ENCODE measurements around the gene IFNL4. TPM values are rescaled to one million over a fixed set of nuclear protein-coding genes. Genes with fewer than 3 reads are reported as not detected.

Gene IFNL4
- total RNA-seq, 1 donor from 2014 or later: not detected

DNA sequence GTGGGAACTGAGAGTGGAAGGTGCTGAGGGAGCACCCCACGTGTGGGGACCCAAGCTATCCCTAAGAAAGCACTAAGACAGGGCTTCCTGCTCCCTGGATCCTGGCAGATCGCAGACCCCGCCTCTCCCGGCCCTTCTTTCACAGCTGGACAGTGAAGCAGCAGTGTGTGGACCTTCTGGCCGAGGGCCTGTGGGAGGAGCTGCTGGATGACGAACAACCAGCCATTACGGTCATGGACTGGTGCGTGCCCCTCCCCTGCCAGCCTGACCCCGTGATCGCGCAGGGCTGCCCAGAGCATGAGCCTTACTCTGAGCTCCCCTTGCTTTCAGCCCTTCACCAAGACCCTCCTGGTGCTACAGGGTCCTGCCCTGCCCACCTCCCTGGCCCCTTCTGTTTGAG is 49.6 kb downstream of the IFNL4 start:
- H3K27ac ChIP-seq (ENCODE audit: low read depth, low read length): no peak overlapping the region
- Mint-ChIP-seq H3K9me3 (ENCODE audit: unreplicated experiment) (no peaks in the 10 kb centered on the region), H3K4me1 (ENCODE audit: low read depth, unreplicated experiment) (peaks cover 2% of the 10 kb centered on the region), H3K4me3 (ENCODE audit: unreplicated experiment) (no peak overlapping the region), H3K27me3 (ENCODE audit: low read depth, unreplicated experiment) (peaks cover 66% of the 10 kb centered on the region), H3K36me3 (ENCODE audit: low read depth, unreplicated experiment) (peaks cover 3% of the 10 kb centered on the region), H3K27ac (ENCODE audit: unreplicated experiment) (no peak overlapping the region)
- no peak overlapping the region for H2AFZ ChIP-seq (ENCODE audit: low read depth, low read length)
- no peak overlapping the region for H3K9ac ChIP-seq (ENCODE audit: low read length)
- TF ChIP-seq, protein P1, sequence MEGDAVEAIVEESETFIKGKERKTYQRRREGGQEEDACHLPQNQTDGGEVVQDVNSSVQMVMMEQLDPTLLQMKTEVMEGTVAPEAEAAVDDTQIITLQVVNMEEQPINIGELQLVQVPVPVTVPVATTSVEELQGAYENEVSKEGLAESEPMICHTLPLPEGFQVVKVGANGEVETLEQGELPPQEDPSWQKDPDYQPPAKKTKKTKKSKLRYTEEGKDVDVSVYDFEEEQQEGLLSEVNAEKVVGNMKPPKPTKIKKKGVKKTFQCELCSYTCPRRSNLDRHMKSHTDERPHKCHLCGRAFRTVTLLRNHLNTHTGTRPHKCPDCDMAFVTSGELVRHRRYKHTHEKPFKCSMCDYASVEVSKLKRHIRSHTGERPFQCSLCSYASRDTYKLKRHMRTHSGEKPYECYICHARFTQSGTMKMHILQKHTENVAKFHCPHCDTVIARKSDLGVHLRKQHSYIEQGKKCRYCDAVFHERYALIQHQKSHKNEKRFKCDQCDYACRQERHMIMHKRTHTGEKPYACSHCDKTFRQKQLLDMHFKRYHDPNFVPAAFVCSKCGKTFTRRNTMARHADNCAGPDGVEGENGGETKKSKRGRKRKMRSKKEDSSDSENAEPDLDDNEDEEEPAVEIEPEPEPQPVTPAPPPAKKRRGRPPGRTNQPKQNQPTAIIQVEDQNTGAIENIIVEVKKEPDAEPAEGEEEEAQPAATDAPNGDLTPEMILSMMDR (IDR thresholded peaks at IDR 0.05; ENCODE audit: insufficient read depth, low read depth, low read length): no peak
- TF ChIP-seq EZH2 (IDR thresholded peaks at IDR 0.05; ENCODE audit: insufficient read depth, low read length): no peak
- no peaks in the 10 kb centered on the region for H3K4me1 ChIP-seq (ENCODE audit: insufficient read depth, low read length)
- no peaks in the 10 kb centered on the region for H3K36me3 ChIP-seq (ENCODE audit: insufficient read depth, low read length)
- H3K27me3 ChIP-seq (ENCODE audit: insufficient read depth, low read length): peaks cover 40% of the 10 kb centered on the region
- no peaks in the 10 kb centered on the region for H3K79me2 ChIP-seq (ENCODE audit: insufficient read depth, low read length)
- no peaks in the 10 kb centered on the region for H3K9me3 ChIP-seq (ENCODE audit: insufficient read depth, low read depth, low read length)
- FAIRE-seq: no peak
- no peak overlapping the region for H3K4me2 ChIP-seq (ENCODE audit: low read length)
- peak; percentile 9 for DNase-seq (ENCODE audit: low read depth)
- no peaks in the 10 kb centered on the region for H4K20me1 ChIP-seq (ENCODE audit: insufficient read depth, low read length)
- no peak overlapping the region for H3K4me3 ChIP-seq (ENCODE audit: insufficient read depth, low read depth, low read length)

DNA sequence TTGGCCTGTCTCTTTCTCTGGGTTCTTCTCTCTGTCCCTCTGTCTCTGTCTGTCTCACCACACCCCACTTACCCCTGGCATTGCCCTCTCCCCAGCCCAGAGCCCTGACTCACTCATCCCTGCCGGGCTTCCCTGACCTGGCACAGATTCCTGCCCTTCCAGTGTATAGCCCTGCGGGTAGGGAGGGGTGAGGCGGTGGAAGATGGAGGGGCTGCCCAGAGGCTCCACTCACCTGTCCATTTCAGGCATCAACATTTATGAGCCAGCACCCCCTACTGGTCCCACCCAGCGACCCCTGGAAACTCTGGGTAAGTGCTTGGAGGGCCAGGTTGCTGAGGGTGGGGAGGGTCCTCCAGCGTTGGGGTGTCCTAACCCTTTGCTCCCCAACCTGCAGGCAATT is 50.8 kb downstream of the IFNL4 start:
- Mint-ChIP-seq H3K27ac (ENCODE audit: unreplicated experiment) (no peak overlapping the region), H3K9me3 (ENCODE audit: unreplicated experiment) (no peaks in the 10 kb centered on the region), H3K36me3 (ENCODE audit: low read depth, unreplicated experiment) (peaks cover 3% of the 10 kb centered on the region), H3K27me3 (ENCODE audit: low read depth, unreplicated experiment) (peaks cover 69% of the 10 kb centered on the region), H3K4me3 (ENCODE audit: unreplicated experiment) (no peak overlapping the region), H3K4me1 (ENCODE audit: low read depth, unreplicated experiment) (peaks cover 2% of the 10 kb centered on the region)
- no peaks in the 10 kb centered on the region for H4K20me1 ChIP-seq (ENCODE audit: insufficient read depth, low read length)
- H3K79me2 ChIP-seq (ENCODE audit: insufficient read depth, low read length): no peaks in the 10 kb centered on the region
- no peak overlapping the region for H3K4me3 ChIP-seq (ENCODE audit: insufficient read depth, low read depth, low read length)
- H3K9me3 ChIP-seq (ENCODE audit: insufficient read depth, low read depth, low read length): no peaks in the 10 kb centered on the region
- no peak for FAIRE-seq
- no peaks in the 10 kb centered on the region for H3K36me3 ChIP-seq (ENCODE audit: insufficient read depth, low read length)
- H3K4me2 ChIP-seq (ENCODE audit: low read length): no peak overlapping the region
- no peak overlapping the region for H2AFZ ChIP-seq (ENCODE audit: low read depth, low read length)
- H3K27ac ChIP-seq (ENCODE audit: low read depth, low read length): no peak overlapping the region
- H3K9ac ChIP-seq (ENCODE audit: low read length): no peak overlapping the region
- TF ChIP-seq, protein P1 (IDR thresholded peaks at IDR 0.05; ENCODE audit: insufficient read depth, low read depth, low read length): no peak
- no peak for TF ChIP-seq EZH2 (IDR thresholded peaks at IDR 0.05; ENCODE audit: insufficient read depth, low read length)
- H3K4me1 ChIP-seq (ENCODE audit: insufficient read depth, low read length): no peaks in the 10 kb centered on the region
- DNase-seq (ENCODE audit: low read depth): no peak
- H3K27me3 ChIP-seq (ENCODE audit: insufficient read depth, low read length): peaks cover 34% of the 10 kb centered on the region

DNA sequence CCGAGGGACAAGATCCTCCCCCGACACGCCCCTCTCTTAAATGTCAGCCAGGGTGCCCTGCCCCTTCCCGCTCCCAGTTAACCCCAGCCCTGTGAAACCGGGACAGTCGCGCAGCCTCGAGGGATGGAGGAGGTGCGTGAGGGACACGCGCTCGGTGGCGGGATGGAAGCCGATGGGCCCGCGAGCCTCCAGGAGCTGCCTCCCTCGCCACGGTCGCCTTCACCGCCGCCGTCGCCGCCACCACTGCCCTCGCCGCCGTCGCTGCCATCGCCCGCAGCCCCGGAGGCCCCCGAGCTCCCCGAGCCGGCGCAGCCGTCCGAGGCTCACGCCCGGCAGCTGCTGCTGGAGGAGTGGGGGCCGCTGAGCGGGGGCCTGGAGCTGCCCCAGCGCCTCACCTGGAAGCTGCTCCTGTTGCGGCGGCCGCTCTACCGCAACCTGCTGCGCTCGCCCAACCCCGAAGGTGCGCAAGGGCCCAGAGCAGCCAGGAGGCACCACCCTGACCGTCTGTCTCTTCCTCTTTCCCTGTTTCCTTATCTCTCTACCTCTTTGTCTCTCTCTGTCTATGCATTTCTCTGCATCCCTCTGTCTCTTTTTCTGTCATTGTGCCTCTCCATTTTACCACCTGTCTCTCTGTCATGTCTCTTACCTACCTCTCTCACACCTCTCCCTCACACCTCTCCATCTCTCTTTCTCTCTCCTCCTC is 51.6 kb downstream of the IFNL4 start, which contains the start of gene NCCRP1:
Gene NCCRP1, plus strand, starts transcription at position 105 of the 703 bp plus-strand sequence. Its CDS starts 19 bp downstream, at position 124.
- H3K36me3 ChIP-seq (ENCODE audit: insufficient read depth, low read length): no peaks in the 10 kb centered on the region
- H3K27me3 ChIP-seq (ENCODE audit: insufficient read depth, low read length): peaks cover 33% of the 10 kb centered on the region
- TF ChIP-seq, protein P1 (IDR thresholded peaks at IDR 0.05; ENCODE audit: insufficient read depth, low read depth, low read length): no peak
- peak; percentile 80 for TF ChIP-seq EZH2 (IDR thresholded peaks at IDR 0.05; ENCODE audit: insufficient read depth, low read length)
- H3K36me3 Mint-ChIP-seq (ENCODE audit: low read depth, unreplicated experiment): peaks cover 3% of the 10 kb centered on the region
- no peak within 1 kb of the TSS for H3K4me3 ChIP-seq (ENCODE audit: insufficient read depth, low read depth, low read length)
- no peaks in the 10 kb centered on the region for H3K9me3 Mint-ChIP-seq (ENCODE audit: unreplicated experiment)
- H3K9ac ChIP-seq (ENCODE audit: low read length): no peak within 1 kb of the TSS
- H3K4me2 ChIP-seq (ENCODE audit: low read length): no peak within 1 kb of the TSS
- no peak within 1 kb of the TSS for H3K27ac Mint-ChIP-seq (ENCODE audit: unreplicated experiment)
- FAIRE-seq: no peak
- H3K9me3 ChIP-seq (ENCODE audit: insufficient read depth, low read depth, low read length): no peaks in the 10 kb centered on the region
- peaks cover 66% of the 10 kb centered on the region for H3K27me3 Mint-ChIP-seq (ENCODE audit: low read depth, unreplicated experiment)
- no peak for DNase-seq (ENCODE audit: low read depth)
- no peak within 1 kb of the TSS for H3K4me3 Mint-ChIP-seq (ENCODE audit: unreplicated experiment)
- H3K27ac ChIP-seq (ENCODE audit: low read depth, low read length): no peak within 1 kb of the TSS
- no peaks in the 10 kb centered on the region for H4K20me1 ChIP-seq (ENCODE audit: insufficient read depth, low read length)
- peaks cover 2% of the 10 kb centered on the region for H3K4me1 Mint-ChIP-seq (ENCODE audit: low read depth, unreplicated experiment)
- no peak within 1 kb of the TSS for H2AFZ ChIP-seq (ENCODE audit: low read depth, low read length)
- H3K4me1 ChIP-seq (ENCODE audit: insufficient read depth, low read length): no peaks in the 10 kb centered on the region
- no peaks in the 10 kb centered on the region for H3K79me2 ChIP-seq (ENCODE audit: insufficient read depth, low read length)

Measured in astrocyte (in vitro differentiated cells and primary cell).